Epithelial cell of prostate (primary cell): ENCODE results near the gene CENPP.
A peak's percentile ranks its signal among the peaks of the same experiment; 100 is the strongest.
"Not testable (repeated sequence)": the region's sequence is repeated elsewhere in the genome, so short reads cannot be mapped to it uniquely, and the experiment has no call there.

Experiments
- DNase-seq: peaks from one replicate; pipeline ENCODE4 v3.0.0-alpha.2; 2011; ENCODE audit warnings: low read depth, low spot score
- H3K27ac ChIP-seq: fragments of 450-650 bp; 2 replicates; pipeline ENCODE4 v1.5.1; 2017; ENCODE audit warnings: mild to moderate bottlenecking

Gene CENPP

DNA sequence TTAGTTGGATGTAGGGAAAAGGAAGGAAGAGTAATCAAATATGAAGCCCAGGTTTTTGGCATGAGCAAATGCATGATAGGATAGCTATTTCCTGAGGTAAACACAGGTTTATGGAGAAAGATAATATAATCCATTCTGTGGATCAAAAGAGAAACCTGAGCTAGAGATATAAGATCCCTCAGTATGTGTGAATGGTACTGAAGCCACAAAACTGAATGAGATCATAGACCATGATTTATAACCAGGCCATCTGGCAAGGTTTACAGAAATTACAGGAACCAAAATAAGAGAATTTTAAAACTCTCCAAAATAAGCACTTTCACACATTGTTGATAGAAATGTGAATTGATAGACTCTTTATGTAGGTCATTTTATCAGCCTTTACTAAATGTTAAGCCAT lies 238.8 kb downstream of the CENPP start:
- H3K27ac ChIP-seq, result no peak overlapping the region
- no peak for DNase-seq

DNA sequence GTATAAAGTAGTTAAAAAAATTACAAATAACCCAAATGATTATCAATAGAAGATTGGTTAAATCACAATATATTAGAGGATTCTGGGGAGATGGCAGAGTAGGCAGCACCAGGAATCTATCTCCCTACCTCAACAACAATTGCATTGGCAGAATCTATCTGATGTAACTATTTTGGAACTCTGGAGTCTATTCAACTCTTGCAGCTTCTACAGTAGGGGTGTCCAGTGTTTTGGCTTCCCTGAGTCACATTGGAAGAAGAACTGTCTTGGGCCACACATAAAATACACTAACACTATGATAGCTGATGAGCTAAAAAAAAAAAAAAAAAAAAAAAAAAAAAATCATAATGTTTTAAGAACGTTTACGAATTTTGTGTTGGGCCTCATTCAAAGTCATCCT lies 239.2 kb downstream of the CENPP start:
- no peak overlapping the region for H3K27ac ChIP-seq
- no peak for DNase-seq

DNA sequence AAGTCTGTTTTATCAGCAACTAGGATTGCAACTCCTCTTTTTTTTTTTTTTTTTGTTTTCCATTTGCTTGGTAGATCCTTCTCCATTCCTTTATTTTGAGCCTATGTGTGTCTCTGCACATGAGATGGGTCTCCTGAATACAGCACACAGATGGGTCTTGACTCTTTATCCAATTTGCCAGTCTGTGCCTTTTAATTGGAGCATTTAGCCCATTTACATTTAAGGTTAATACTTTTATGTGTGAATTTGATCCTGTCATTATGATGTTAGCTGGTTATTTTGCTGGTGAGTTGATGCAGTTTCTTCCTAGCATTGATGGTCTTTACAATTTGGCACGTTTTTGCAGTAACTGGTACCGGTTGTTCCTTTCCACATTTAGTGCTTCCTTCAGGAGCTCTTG lies 246.1 kb downstream of the CENPP start:
- not testable (repeated sequence) for DNase-seq, H3K27ac ChIP-seq

DNA sequence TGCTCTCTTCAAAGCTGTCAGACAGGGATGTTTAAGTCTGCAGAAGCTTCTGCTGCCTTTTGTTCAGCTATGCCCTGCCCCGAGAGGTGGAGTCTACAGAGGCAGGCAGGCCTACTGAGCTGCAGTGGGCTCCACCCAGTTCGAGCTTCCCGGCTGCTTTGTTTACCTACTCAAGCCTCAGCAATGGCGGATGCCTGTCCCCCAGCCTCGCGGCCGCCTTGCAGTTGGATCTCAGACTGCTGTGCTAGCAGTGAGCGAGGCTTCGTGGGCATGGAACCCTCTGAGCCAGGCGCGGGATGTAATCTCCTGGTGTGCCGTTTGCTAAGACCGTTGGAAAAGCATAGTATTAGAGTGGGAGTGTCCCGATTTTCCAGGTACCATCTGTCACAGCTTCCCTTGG lies 247.9 kb downstream of the CENPP start:
- not testable (repeated sequence) for H3K27ac ChIP-seq, DNase-seq

DNA sequence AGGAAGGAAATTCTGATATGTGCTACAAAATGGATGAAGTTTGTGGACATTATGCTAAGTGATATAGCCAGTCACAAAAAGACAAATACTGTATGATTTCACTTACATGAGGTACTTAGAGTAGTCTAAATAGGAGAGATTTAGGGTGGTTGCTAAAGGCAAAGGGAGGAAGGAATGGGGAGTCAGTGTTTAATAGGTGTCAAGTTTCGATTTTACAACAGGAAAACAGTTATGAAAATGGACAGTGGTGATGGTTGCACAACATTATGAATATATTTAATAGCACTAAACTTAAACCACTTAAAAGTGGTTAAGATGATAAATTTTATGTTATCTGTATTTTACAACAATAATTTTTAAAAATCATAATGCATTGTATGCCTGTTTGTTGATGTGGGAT lies 250.4 kb downstream of the CENPP start:
- no peak overlapping the region for H3K27ac ChIP-seq
- DNase-seq, result no peak

DNA sequence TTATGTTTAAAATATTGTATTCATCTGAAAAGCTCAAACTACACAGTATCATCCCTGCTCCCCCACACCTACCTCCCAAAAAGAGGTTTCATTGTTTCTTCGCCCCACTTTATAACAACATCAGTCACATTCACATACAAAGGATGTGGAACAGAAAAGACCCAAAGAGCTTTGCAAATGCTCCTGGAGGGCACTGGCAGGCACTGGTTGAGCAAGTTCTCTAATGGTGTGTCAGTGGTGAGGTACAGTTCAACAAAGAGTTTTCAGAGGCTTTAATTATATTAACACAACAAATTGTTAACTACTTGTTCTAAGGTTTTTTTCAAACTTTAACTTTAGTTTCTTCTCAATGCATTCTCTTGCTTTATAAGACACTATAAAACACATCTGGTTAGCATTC lies 264.2 kb downstream of the CENPP start:
- no peak overlapping the region for H3K27ac ChIP-seq
- no peak for DNase-seq

DNA sequence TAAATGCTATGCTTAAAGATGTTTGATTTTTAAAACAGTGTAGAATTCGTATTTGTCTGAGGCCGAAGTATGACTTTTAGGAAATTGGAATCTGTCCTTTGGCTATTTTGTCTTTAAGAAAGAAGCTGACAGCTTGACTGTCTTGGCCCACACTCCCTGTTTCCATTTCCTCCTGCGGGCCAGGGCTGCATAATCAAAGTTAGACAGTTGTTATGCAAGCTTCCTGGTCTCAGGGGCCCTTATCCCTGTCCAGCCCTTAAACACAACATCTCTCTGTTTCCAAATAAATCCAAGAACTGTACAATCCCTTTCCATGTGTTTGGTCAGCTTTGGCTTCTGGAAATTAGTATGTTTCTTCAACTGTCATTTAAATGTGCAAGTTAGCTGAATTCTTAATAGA lies 264.6 kb downstream of the CENPP start:
- DNase-seq, result no peak

DNA sequence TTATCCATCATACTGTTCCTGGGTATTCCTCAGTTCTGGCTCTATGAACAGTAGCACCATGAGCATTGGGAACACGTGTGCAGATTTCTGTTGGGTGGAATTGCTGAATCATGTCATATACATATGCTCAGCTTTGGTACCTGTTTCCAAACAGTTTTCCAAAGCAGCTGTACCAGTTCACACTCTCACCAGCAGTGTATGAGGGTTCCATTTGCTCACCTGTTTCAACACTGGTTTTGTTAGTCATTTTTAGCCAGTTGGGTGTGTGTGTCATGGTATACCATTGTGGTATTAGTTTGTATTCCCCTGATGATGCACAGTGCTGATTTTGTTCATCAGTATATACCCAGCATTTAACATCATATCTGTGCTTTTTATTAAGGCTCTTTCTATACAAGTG lies 266.8 kb downstream of the CENPP start:
- H3K27ac ChIP-seq, result no peak overlapping the region
- peak; percentile 6 for DNase-seq

More for the DNA sequence above, 264.6 kb downstream of the CENPP start:
- H3K27ac ChIP-seq, result no peak overlapping the region

DNA sequence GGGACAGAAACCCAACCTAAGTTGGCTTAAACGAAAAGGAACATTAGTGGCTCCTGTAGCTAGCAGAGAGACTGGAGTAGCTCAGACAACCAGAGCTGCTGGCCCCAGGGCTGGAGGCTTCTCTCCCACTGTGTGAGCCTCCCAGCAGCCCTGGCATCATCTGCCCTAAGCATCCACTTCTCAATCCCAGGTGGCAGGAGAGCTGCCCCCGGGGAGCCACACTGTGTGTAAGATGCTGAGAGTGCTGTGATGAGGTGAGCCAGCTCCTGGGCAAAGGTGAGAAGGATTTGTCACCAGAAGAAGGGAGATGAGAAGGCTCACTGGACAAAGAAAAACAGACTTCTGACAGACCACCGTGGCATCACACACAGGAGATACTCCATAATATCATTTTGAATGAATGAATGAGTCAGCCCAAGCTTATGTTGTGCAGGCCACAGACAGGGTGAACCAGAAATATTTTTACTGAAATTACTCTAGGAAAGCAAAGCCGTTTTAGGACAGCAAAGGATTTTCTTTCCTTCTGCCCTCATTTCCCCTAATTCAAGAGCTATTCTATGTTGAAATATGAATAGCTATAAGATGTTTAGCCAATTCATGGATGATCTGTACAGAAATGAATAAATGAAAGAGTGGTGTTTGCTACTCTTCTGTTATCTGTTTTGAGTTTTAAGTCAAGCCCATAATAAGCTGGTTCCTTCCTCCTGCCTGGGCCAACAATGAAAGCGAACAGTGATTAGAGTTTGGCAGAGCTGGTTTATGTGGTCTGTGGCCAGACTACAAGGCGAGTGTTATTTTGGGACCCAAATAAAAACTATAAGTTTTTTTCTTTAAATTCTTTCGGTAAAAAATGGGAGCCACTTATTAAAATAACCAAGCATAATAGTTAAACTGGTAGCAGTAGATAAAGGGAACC lies 267.5 kb downstream of the CENPP start:
- H3K27ac ChIP-seq, result no peak overlapping the region
- DNase-seq, result no peak

DNA sequence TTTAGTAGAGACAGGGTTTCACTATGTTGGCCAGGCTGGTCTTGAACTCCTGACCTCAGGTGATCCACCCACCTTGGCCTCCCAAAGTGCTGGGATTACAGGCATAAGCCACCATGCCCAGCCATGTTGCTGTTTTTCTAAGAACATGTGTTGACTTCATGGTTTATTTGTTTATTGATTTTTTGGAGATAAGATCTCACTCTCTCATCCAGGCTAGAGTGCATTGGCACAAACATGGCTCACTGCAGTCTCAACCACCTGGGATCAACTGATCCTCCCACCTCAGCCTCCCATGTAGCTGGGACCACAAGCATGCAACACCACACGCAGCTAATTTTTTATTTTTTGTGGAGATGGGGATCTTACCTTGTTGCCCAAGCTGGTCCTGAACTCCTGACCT lies 269.3 kb downstream of the CENPP start:
- not testable (repeated sequence) for DNase-seq, H3K27ac ChIP-seq

DNA sequence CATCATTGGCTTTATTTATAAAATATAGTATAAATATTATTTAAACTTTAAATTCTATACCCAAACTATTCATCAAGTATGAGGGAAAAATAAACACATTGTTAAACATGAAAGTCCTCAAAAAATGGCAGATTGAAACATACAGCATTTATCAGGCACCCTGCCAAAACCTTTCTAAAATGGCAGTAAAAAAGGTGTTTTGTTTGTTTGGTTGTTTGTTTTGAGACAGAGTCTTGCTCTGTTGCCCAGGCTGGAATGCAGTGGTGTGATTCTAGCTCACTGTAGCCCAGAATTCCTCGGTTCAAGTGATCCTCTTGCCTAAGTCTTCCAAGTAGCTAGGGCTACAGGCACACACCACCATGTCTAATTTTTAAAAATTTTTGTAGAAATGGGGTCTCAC lies 270.2 kb downstream of the CENPP start:
- no peak overlapping the region for H3K27ac ChIP-seq
- no peak for DNase-seq

DNA sequence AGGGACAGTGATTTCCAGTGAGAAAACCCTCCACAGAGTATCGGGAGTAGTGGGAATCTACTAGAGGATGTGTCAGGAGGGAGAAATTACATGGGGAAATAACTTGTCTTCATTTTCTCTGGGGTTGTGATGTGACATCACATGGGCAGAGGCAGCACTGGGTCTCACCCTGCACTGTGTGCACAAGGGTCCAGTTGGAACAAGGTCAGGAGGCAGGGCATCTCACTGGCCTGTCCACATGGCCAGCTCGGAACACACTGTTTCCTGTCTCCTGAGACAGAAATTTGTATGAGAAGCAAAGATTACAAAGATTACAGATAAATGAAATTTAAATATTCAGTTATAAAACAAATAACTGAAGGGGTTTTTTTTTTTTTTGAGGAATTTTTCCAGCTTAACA lies 272.6 kb downstream of the CENPP start:
- no peak for DNase-seq
- H3K27ac ChIP-seq, result no peak overlapping the region

DNA sequence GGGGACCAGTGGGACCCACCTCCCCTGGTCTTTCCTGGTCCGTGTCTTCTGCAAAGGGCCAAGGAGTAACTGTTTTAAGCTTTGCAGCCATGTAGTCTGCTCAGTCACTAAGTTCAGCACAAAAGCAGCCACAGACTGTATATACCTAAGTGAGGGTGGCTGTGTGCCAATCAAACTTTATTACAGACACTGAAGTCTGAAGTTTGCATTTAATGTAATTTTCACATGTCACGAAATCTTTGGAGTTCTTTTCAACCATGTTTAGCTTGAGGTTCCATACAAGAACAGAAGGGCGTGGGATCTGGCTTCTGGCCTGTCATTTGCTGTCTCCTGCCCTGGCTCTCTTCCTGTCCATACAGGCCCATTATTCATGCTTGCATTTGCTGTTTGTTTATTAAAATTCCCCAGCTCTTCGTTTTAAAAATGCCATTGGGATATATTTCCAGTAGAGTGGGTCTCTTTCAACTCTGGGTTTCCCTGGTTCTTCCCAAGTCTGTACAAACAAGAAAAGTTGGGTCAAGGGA lies 274.2 kb downstream of the CENPP start:
- no peak overlapping the region for H3K27ac ChIP-seq

DNA sequence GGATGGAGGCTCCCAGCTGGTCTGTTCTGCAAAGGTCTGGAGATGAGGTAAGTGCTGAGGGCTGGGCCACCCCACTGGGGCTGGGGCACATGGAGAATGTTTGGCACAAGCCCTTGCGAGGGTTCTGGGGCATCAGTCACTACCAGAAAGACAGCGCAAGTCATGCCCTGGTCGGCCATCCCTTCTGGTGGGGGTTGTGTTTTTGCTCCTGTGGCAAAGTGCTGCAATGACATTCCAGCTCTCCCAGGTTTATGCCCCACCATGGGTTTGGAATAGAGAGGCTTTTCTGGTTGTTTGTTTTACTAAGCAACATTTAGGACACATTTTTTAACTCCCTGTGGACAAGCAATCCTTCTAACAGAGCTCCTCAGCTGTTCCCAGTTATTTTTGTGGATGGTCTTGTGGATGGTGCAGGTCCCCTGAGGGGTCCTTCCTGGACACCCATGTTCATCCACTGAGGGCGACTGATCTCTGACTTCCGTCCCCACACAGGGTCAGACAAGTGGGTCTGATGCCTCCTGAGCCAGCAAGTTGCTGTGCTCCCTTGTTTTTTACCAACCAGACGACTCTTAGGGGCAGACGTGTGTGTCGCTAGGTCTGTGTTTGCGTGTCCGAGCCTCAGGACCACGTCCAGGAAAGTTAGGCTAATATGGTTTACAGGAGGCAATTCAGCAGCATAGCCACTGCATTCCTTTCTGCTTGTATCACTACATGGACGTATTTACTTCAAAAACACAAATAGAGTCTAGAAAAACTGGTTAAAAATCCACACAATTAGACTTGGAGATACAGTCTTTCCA lies 274.9 kb downstream of the CENPP start:
- DNase-seq, result no peak
- H3K27ac ChIP-seq, result no peak overlapping the region

More for the DNA sequence above, 274.2 kb downstream of the CENPP start:
- DNase-seq, result no peak

DNA sequence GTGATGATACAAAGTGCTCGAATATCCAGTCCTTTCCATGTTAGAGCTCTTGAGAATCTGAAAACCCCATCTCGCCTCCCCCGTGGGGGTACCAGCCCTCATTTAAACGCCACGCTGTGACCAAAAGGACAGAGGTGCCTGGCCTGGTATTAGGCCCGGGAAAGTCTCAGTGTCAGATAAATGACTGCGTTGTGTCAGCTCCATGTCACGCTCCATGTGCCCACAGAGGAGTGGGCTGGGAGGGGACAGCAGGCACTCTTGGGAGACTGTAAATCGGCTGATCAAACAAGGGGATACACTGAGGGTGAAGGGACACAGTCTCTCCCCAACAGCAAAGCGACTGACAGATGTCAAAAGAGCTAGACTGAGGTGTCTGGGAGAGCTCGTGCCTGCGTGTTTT lies 275.7 kb downstream of the CENPP start:
- no peak for DNase-seq
- H3K27ac ChIP-seq, result no peak overlapping the region

DNA sequence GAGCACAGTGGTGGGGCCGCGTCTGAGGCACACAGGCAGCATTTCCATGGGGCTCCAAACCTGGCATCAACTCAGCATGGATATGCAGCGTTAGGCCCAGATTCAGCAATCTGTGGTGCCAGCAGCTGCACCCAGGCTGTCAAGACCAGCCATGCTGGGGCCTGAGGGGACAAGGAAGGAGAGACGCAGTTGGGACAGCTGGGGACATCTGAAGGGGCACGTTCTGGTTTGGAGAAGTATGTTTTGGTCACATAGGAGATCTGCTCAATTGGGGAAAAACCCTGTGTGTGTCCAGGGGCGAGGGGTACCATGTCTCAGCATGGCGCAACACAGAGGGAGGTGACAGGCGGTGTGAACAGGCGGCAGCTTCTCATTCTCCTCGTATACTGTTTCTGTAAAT lies 276.7 kb downstream of the CENPP start:
- H3K27ac ChIP-seq, result no peak overlapping the region

DNA sequence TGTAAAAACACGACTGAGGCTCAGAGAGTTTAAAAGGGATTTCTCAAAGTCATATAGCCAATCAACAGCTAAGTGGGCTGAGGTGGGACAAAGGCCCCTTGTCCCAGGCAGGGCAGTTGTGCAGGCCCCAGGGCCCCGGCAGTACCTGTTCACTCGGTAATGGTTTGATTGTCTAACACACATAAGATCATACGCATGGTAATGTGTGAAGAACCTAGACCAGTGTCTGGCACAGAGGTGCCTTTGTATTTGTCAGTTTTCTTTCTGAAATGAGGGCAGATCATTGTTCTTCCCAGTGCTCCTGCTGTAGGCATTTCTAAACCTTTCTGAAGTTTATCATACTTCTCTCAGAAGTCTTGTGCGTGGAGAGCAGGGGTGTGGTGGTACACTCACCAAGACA lies 277.3 kb downstream of the CENPP start:
- no peak for DNase-seq

More for the DNA sequence above, 276.7 kb downstream of the CENPP start:
- DNase-seq, result no peak

DNA sequence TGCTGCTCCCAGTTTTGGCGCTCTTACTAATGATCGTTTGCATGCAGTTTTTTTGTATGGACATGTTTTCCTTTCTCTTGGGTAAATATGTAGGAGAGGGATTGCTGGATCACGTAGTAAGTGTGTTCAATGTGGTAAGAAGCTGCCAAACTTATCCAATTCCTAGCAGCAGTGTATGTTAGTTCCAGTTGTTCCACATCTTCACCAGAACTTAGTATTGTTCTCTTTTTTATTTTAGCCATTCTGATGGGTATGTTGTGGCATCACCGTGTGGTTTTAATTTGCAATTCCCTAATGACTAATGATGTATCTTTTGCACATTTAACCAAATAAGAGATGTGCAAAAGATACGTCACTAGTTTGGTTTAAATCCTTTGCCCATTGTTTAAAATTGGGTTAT lies 278.2 kb downstream of the CENPP start:
- no peak overlapping the region for H3K27ac ChIP-seq
- no peak for DNase-seq

More for the DNA sequence above, 277.3 kb downstream of the CENPP start:
- no peak overlapping the region for H3K27ac ChIP-seq

DNA sequence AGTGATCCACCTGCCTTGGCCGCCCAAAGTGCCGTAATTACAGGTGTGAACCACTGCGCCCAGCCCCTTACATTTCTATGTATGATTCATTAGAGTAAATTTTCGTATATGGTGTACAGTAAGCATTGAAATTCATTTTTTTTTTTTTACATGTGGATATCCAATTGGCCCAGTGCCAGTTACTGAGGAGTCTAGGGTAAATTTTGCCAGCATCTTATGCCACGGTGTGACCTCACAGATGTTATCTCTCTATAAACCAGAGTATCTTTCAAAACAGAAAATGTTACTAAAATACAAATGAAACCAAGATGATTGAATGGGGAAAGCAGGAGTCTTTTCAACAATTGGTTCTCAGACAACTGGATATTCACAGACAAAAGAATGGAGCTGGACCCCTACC lies 279.5 kb downstream of the CENPP start:
- DNase-seq, result no peak
- H3K27ac ChIP-seq, result no peak overlapping the region

DNA sequence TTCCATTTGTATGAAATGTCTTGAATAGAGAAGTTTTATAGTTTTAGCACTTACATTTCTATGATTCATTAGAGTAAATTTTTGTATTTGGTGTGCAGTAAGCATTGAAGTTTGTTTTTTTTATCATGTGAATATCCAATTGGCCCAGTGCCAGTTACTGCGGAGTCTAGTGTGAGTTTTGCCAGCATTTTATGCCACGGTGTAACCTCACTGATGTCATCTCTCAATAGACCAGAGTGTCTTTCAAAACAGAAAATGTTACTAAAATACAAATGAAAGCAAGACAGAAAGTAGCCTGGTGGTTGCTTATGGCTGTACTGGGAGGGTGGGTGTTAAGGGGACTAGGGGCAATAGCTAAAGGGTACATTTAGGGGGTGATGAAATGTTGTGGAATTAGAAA lies 281.3 kb downstream of the CENPP start:
- no peak for DNase-seq
- no peak overlapping the region for H3K27ac ChIP-seq

DNA sequence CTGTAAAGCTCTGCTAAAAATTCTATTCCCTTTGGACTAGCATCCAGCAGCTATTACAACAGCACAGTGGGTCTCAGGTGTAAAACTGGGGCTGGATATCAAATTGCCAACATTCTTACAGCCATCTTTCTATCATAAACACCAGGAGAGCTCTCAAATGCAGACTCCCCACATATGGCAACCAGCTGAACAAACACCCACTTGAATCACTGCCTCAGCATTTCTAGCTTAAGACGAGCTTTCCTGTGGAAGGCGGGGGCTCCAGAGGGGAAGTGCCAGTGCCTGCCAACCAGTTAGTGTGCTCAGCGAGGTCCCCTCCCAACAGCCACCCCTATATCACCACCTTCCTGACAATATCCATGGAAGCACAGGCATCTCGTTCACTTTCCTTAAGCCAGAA lies 282.0 kb downstream of the CENPP start:
- no peak overlapping the region for H3K27ac ChIP-seq
- DNase-seq, result no peak
